Neural crest cell (in vitro differentiated cells): Measurements from ENCODE around the gene EFHD1. TPM values are rescaled to one million over a fixed set of nuclear protein-coding genes. Genes with fewer than 3 reads are reported as not detected.

Source experiments
- DNase-seq: peaks from one replicate; pipeline ENCODE4 v3.0.0; 2021; ENCODE audit warnings: low read depth, mixed read lengths, low spot score
- H3K27ac Mint-ChIP-seq: one replicate; pipeline ENCODE4 v1.8.0; 2021; ENCODE audit warnings: mild to moderate bottlenecking, mixed read lengths; ENCODE audit not compliant: unreplicated experiment
- H3K27me3 Mint-ChIP-seq: 2 replicates; pipeline ENCODE4 v1.8.0; 2021; ENCODE audit warnings: low read depth, mild to moderate bottlenecking, mixed read lengths
- H3K36me3 Mint-ChIP-seq: 2 replicates; pipeline ENCODE4 v1.8.0; 2021; ENCODE audit warnings: low read depth, mild to moderate bottlenecking, mixed read lengths
- H3K4me1 Mint-ChIP-seq: 2 replicates; pipeline ENCODE4 v1.8.0; 2021; ENCODE audit warnings: mixed read lengths
- H3K4me3 Mint-ChIP-seq: one replicate; pipeline ENCODE4 v1.8.0; 2021; ENCODE audit warnings: mild to moderate bottlenecking, mixed read lengths
- H3K9me3 Mint-ChIP-seq: 2 replicates; pipeline ENCODE4 v1.8.0; 2021; ENCODE audit warnings: mixed read lengths
- total RNA-seq: library from RNA; stranded (reverse); gene quantifications from 2 replicates; pipeline ENCODE4 v1.2.1, GENCODE V29; 2021
- TF ChIP-seq, protein P1 (sequence below): fragments of 200-600 bp; sonication (generic); conservative IDR thresholded peaks from 2 replicates; pipeline ENCODE4 v1.5.0; 2021; ENCODE audit warnings: antibody characterized with exemption, mild to moderate bottlenecking

The EFHD1 gene
- total RNA-seq, 1 donor from 2014 or later: 4.1 TPM

GRCh38 chr2:232588680-232589585 is 44.5 kb upstream of the EFHD1 start:
- TF ChIP-seq, protein P1, sequence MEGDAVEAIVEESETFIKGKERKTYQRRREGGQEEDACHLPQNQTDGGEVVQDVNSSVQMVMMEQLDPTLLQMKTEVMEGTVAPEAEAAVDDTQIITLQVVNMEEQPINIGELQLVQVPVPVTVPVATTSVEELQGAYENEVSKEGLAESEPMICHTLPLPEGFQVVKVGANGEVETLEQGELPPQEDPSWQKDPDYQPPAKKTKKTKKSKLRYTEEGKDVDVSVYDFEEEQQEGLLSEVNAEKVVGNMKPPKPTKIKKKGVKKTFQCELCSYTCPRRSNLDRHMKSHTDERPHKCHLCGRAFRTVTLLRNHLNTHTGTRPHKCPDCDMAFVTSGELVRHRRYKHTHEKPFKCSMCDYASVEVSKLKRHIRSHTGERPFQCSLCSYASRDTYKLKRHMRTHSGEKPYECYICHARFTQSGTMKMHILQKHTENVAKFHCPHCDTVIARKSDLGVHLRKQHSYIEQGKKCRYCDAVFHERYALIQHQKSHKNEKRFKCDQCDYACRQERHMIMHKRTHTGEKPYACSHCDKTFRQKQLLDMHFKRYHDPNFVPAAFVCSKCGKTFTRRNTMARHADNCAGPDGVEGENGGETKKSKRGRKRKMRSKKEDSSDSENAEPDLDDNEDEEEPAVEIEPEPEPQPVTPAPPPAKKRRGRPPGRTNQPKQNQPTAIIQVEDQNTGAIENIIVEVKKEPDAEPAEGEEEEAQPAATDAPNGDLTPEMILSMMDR: no peak
- H3K4me1 Mint-ChIP-seq: no peaks in the 10 kb centered on the region
- H3K36me3 Mint-ChIP-seq: peaks cover 11% of the 10 kb centered on the region
- H3K27me3 Mint-ChIP-seq: no peaks in the 10 kb centered on the region
- no peak for DNase-seq
- no peaks in the 10 kb centered on the region for H3K9me3 Mint-ChIP-seq
- H3K27ac Mint-ChIP-seq: peak overlapping the region; percentile 52
- H3K4me3 Mint-ChIP-seq: no peak overlapping the region

- no peaks in the 10 kb centered on the region for H3K27me3 Mint-ChIP-seq
- TF ChIP-seq, protein P1: no peak
- no peaks in the 10 kb centered on the region for H3K36me3 Mint-ChIP-seq
- H3K4me3 Mint-ChIP-seq: no peak overlapping the region
- DNase-seq: no peak
- no peak overlapping the region for H3K27ac Mint-ChIP-seq
- no peaks in the 10 kb centered on the region for H3K4me1 Mint-ChIP-seq
- no peaks in the 10 kb centered on the region for H3K9me3 Mint-ChIP-seq
Observed at GRCh38 chr2:232592772-232593395, 40.5 kb upstream of the EFHD1 start.

DNA sequence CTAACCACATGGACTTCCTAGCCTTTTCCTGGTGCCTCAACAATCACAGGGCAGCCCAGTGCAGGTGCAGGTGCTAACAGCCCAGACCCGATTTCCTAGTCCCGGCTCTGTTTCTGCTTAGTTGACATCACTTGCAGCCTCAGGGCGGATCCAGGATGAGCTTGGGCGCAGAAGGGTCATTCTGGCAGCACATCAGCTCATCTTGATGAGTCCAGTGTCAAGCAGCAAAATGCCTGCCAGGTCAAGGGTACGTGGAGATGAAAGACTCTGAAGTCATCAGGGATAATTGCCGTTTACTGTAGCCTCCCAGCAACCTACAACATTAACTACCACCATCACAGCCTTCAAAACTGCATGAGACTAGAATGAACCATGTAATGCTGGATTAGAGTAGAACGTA is 39.4 kb upstream of the EFHD1 start:
- Mint-ChIP-seq H3K9me3 (no peaks in the 10 kb centered on the region), H3K27me3 (no peaks in the 10 kb centered on the region), H3K27ac (no peak overlapping the region), H3K4me1 (no peaks in the 10 kb centered on the region), H3K36me3 (no peaks in the 10 kb centered on the region), H3K4me3 (no peak overlapping the region)
- TF ChIP-seq, protein P1: no peak
- DNase-seq: no peak

DNA sequence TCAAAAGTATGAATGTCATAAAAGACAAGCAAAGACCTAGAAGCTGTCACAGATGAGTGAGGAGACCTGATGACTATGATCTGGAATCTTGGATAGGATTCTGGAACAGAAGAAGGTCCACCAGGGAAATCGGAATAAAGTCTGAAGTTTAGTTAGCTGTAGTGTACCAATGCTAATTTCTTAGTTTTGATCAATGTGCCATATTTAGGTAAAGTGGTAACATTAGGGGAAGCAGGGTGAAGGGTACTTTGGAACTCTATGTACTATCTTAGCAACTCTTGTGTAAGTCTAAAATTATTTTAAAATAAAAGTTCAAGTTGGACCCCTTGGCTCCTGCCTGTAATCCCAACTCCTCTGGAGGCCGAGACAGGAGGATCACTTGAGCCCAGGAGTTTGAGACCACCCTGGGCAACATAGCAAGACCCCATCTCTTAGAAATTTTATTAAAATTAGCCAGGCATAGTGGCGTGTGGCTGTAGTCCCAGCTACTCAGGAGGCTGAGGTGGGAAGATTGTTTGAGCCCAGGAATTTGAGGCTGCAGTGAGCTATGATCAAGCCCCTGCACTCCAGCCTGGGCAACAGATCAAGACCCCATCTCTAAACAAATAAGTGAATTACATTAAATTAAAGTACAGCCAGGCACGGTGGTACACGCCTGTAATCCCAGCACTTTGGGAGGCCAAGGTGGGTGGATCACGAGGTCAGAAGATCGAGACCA is 35.9 kb upstream of the EFHD1 start:
- Mint-ChIP-seq H3K36me3 (no peaks in the 10 kb centered on the region), H3K4me3 (no peak overlapping the region), H3K9me3 (no peaks in the 10 kb centered on the region), H3K4me1 (no peaks in the 10 kb centered on the region), H3K27me3 (no peaks in the 10 kb centered on the region), H3K27ac (no peak overlapping the region)
- TF ChIP-seq, protein P1: no peak
- DNase-seq: no peak

DNA sequence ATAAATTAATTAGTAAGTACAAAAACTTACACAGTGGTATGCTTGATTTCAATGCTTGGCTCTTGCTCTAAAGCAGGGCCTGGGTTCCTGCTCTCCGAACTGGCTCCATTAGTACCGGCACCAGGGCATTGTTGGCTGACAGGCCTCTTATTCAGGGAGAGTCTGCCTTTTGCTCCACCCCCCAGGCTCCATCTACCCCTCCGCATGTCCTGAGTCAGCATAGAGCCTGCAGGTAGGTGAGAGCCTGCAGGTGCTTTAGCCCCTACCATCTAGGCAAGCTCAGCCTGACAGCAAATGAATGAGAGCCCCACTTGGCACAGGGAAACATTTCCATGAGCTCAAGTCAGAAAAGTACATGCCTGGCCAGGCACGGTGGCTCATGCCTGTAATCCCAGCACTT is 35.1 kb upstream of the EFHD1 start:
- H3K27me3 Mint-ChIP-seq: no peaks in the 10 kb centered on the region
- H3K27ac Mint-ChIP-seq: no peak overlapping the region
- no peaks in the 10 kb centered on the region for H3K4me1 Mint-ChIP-seq
- H3K36me3 Mint-ChIP-seq: no peaks in the 10 kb centered on the region
- H3K9me3 Mint-ChIP-seq: no peaks in the 10 kb centered on the region
- TF ChIP-seq, protein P1: no peak
- DNase-seq: no peak
- no peak overlapping the region for H3K4me3 Mint-ChIP-seq
